OCI-LY3 (cell line): ENCODE data around the gene FGD2.

ENCODE experiments used
- EZH2phosphoT487 ChIP-seq: fragments of 200-600 bp; shearing (Covaris generic); IDR thresholded peaks from 2 replicates; pipeline ENCODE4 v1.6.1; 2018; ENCODE audit warnings: antibody characterized with exemption, mixed run types, low read depth
- TF ChIP-seq, protein P1 (sequence below): fragments of 200-600, 300-600 bp; sonication (generic); IDR thresholded peaks from 2 replicates; pipeline ENCODE4 v1.5.1; 2014; ENCODE audit warnings: antibody characterized with exemption, low read length, low read depth

GRCh38 chr6:36973647-36974046 lies 31.8 kb upstream of the FGD2 start:
- TF ChIP-seq, protein P1, sequence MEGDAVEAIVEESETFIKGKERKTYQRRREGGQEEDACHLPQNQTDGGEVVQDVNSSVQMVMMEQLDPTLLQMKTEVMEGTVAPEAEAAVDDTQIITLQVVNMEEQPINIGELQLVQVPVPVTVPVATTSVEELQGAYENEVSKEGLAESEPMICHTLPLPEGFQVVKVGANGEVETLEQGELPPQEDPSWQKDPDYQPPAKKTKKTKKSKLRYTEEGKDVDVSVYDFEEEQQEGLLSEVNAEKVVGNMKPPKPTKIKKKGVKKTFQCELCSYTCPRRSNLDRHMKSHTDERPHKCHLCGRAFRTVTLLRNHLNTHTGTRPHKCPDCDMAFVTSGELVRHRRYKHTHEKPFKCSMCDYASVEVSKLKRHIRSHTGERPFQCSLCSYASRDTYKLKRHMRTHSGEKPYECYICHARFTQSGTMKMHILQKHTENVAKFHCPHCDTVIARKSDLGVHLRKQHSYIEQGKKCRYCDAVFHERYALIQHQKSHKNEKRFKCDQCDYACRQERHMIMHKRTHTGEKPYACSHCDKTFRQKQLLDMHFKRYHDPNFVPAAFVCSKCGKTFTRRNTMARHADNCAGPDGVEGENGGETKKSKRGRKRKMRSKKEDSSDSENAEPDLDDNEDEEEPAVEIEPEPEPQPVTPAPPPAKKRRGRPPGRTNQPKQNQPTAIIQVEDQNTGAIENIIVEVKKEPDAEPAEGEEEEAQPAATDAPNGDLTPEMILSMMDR, result no peak
- TF ChIP-seq EZH2phosphoT487, result no peak
